Left lung (tissue), 10 donors: ENCODE measurements around the gene AQP12A. TPM values are rescaled to one million over a fixed set of nuclear protein-coding genes. Genes with fewer than 3 reads are reported as not detected.
"Not testable (repeated sequence)": the region's sequence is repeated elsewhere in the genome, so short reads cannot be mapped to it uniquely, and the experiment has no call there.

Source experiments
- ATAC-seq: fragments of 200-7000 bp; cut with Tn5 transposase; one replicate; pipeline ENCODE4 v1.9.1; 2020; ENCODE audit warnings: moderate library complexity
- DNase-seq, 4 donors: peaks; one replicate each; pipeline ENCODE4 v3.0.0-alpha.2; 2013 to 2020
- H3K27ac ChIP-seq, 2 donors: fragments of 200-600 bp; sonication (generic) in 1 of 2; one replicate each; pipeline versions ENCODE4 v1.5.0 to v1.8.0; 2020 to 2021
- H3K27me3 ChIP-seq, 2 donors: fragments of 200-600 bp; sonication (generic) in 1 of 2; one replicate each; pipeline versions ENCODE4 v1.5.0 to v1.8.0; 2020 to 2021
- H3K36me3 ChIP-seq, 2 donors: fragments of 200-600 bp; sonication (generic) in 1 of 2; one replicate each; pipeline versions ENCODE4 v1.5.0 to v1.8.0; 2020 to 2021
- H3K4me1 ChIP-seq, 2 donors: fragments of 200-600 bp; one replicate each; pipeline ENCODE4 v1.8.0; 2021
- H3K4me3 ChIP-seq, 2 donors: fragments of 200-600 bp; sonication (generic) in 1 of 2; one replicate each; pipeline versions ENCODE4 v1.5.0 to v1.8.0; 2020 to 2021; ENCODE audit warnings: mild to moderate bottlenecking in 1 of 2
- H3K9me3 ChIP-seq, 2 donors: fragments of 200-600 bp; sonication (generic) in 1 of 2; one replicate each; pipeline versions ENCODE4 v1.5.0 to v1.8.0; 2020 to 2021
- intact Hi-C, 2 donors: fragments of 100-400 bp; cut with DNase I; formaldehyde crosslinking; loops; one replicate each; pipeline versions ENCODE4 v1.11.2 to v1.14.2; 2022
- polyA plus RNA-seq, 6 donors: library from polyadenylated mRNA; unstranded; fragments of 120-200 nt; gene quantifications; one replicate each; pipeline ENCODE4 v1.2.1, GENCODE V29; 2013; ENCODE audit not compliant: insufficient read length in 6 of 6
- total RNA-seq, 2 donors: library from RNA; stranded (reverse); fragmentation: NEBNext Ultra II Directional; extraction: Animal tissue kit (Norgen Biotek cat#: 25700); gene quantifications; one replicate each; pipeline ENCODE4 v1.2.1, GENCODE V29; 2021
- TF ChIP-seq, protein P1 (sequence below), 2 donors: fragments of 200-600 bp; sonication (generic) in 1 of 2; IDR thresholded peaks; one replicate each; pipeline versions ENCODE4 v1.5.0 to v1.8.0; 2021; ENCODE audit warnings: antibody characterized with exemption in 2 of 2
- donor health status: DM: no; HTN: yes; CAD: no.
- donor health status: DM: no; HTN: no; CAD: no.

The AQP12A gene
- total and polyA plus RNA-seq, 8 donors, result not detected

GRCh38 chr2:240672701-240673190 lies 18.9 kb upstream of the AQP12A start:
- TF ChIP-seq, protein P1, sequence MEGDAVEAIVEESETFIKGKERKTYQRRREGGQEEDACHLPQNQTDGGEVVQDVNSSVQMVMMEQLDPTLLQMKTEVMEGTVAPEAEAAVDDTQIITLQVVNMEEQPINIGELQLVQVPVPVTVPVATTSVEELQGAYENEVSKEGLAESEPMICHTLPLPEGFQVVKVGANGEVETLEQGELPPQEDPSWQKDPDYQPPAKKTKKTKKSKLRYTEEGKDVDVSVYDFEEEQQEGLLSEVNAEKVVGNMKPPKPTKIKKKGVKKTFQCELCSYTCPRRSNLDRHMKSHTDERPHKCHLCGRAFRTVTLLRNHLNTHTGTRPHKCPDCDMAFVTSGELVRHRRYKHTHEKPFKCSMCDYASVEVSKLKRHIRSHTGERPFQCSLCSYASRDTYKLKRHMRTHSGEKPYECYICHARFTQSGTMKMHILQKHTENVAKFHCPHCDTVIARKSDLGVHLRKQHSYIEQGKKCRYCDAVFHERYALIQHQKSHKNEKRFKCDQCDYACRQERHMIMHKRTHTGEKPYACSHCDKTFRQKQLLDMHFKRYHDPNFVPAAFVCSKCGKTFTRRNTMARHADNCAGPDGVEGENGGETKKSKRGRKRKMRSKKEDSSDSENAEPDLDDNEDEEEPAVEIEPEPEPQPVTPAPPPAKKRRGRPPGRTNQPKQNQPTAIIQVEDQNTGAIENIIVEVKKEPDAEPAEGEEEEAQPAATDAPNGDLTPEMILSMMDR (IDR thresholded peaks at IDR 0.05), result no peak
- Histone ChIP-seq H3K9me3 (no peaks in the 10 kb centered on the region), H3K36me3 (no peaks in the 10 kb centered on the region), H3K4me3 (no peak overlapping the region), H3K4me1 (no peaks in the 10 kb centered on the region), H3K27ac (no peak overlapping the region), H3K27me3 (peaks cover 20 to 46% of the 10 kb centered on the region in 2 donors)
- intact Hi-C loops, result no loop called here
- ATAC-seq (no peak), DNase-seq (no peak)

GRCh38 chr2:240674461-240675184 lies 17.0 kb upstream of the AQP12A start:
- H3K9me3 ChIP-seq, intact Hi-C loops, H3K27ac ChIP-seq, H3K4me1 ChIP-seq, H3K36me3 ChIP-seq, DNase-seq, ATAC-seq, H3K4me3 ChIP-seq: not testable (repeated sequence)
- peaks cover 20 to 44% of the 10 kb centered on the region in 2 donors for H3K27me3 ChIP-seq

- peaks cover 20 to 43% of the 10 kb centered on the region in 2 donors for H3K27me3 ChIP-seq
- H3K27ac ChIP-seq, H3K4me3 ChIP-seq, H3K4me1 ChIP-seq, H3K9me3 ChIP-seq, H3K36me3 ChIP-seq, DNase-seq, intact Hi-C loops: not testable (repeated sequence)
- ATAC-seq, result peak; percentile 66
These were observed 16.3 kb upstream of the AQP12A start for GRCh38 chr2:240675345-240675744.

DNA sequence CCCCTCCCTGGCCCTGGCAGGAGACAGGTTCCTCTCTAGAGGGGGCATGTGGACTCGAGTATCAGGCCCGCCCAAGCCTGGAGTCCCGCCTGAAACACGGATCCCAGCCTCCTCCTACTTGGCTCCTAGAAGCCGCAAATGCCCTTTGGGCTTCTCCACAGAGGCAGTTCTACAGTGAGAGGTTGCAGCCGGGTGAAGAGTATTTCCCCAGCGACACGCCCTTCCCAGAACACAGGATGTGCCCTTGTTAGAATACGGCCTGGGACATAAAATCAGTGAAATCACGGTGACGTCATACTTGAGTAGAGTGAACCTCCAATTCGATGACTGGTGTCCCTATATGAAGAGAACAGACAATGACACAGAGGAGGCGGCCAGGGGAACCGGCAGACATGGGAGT lies 13.6 kb upstream of the AQP12A start:
- intact Hi-C loops, H3K4me3 ChIP-seq, DNase-seq, H3K36me3 ChIP-seq, H3K9me3 ChIP-seq, H3K27ac ChIP-seq, ATAC-seq, H3K4me1 ChIP-seq: not testable (repeated sequence)
- H3K27me3 ChIP-seq, result peaks cover 6 to 16% of the 10 kb centered on the region in 2 donors

DNA sequence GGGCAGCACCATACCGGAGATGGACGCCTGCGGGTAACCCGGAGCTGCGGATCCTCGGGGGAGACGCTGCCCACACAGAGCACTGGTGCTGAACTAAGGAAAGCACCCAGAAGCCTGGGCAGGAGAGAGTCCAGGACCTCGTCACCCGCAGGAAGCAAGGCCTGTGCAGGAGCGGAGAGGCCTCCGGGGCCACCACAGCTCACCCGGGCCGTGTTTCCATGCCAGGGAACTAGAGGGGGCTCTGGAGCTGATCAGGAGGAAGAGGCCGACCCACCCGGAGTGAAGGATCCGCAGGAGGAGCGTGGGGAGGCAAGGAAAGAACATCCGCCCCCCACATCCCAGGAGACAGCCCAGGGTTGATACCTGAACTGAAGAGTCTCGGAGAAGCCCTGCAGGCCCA lies 12.8 kb upstream of the AQP12A start:
- H3K27ac ChIP-seq, H3K4me3 ChIP-seq, intact Hi-C loops, H3K4me1 ChIP-seq, ATAC-seq, H3K9me3 ChIP-seq, DNase-seq, H3K36me3 ChIP-seq, H3K27me3 ChIP-seq: not testable (repeated sequence)

DNA sequence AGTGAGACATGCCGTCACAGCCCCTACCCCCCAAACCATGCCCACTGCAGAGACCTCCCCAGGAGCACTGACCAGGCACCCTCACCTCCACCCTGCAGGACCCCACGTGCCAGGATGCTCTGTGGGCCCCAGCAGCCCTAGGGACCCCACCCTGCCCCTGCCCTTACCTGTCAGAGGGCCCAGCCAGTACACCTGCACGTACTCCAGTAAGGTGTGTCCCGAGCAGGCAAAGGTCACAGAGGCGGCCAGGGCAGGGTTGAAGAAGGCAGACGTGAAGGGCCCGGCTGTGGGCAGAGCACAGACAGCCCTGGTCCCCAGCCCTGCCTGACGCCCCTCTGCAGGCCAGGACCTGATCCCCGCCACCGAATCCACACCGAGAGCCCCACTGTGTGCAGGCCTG lies 11.5 kb upstream of the AQP12A start:
- H3K27ac ChIP-seq, H3K36me3 ChIP-seq, ATAC-seq, H3K9me3 ChIP-seq, DNase-seq, intact Hi-C loops, H3K27me3 ChIP-seq, H3K4me3 ChIP-seq, H3K4me1 ChIP-seq: not testable (repeated sequence)

GRCh38 chr2:240682431-240683224 lies 9.0 kb upstream of the AQP12A start, which contains the start of gene AQP12B:
AQP12B (minus strand) TSS chr2:240682885; CDS start chr2:240682837, 48 bp downstream.
- H3K4me1 ChIP-seq, ATAC-seq, H3K27ac ChIP-seq, H3K9me3 ChIP-seq, H3K36me3 ChIP-seq, H3K4me3 ChIP-seq, intact Hi-C loops: not testable (repeated sequence)
- DNase-seq, result peak in 1 of 4 donors; percentile 79
- H3K27me3 ChIP-seq, result peaks cover 0 to 10% of the 10 kb centered on the region in 2 donors

DNA sequence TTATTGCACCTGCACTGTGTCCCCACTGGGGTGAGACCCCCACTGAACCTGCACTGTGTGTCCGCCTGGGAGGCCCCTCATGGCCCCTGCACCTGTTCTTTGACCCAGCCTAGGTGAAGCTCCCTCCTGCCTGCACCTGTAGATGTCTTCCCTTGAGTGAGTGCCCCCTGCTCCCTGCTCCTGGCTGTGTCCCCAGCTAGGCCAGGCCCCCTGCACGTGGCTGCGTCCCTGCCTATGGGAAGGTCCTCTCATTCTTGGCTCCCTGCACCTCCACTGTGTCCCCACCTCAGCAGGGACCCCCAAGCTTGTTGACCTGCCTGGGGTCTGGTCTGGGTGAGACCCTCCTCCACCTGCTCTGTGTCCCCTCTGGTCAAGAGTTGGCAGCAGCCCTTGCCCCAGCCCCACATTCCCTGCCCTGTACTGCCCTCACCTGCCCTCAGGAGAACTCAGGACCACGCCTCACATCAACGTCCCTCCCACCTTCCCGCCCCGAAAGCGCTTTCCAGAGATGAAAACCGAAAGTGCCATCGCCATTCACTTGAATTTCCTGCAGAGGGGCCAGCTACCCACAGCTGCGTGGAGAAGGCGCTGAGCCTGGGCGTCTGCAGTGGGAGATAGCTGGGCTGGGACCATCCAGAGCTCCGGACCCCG lies 8.2 kb upstream of the AQP12A start:
- ATAC-seq, result peak; percentile 9
- H3K27ac ChIP-seq, H3K4me3 ChIP-seq, H3K4me1 ChIP-seq, intact Hi-C loops, H3K36me3 ChIP-seq, H3K9me3 ChIP-seq: not testable (repeated sequence)
- H3K27me3 ChIP-seq, result peaks cover 0 to 13% of the 10 kb centered on the region in 2 donors
- DNase-seq, result peak in 1 of 4 donors; percentile 48

GRCh38 chr2:240683980-240684728 lies 7.5 kb upstream of the AQP12A start:
- intact Hi-C loops, H3K9me3 ChIP-seq, H3K4me3 ChIP-seq, H3K27ac ChIP-seq, H3K4me1 ChIP-seq, ATAC-seq, H3K36me3 ChIP-seq: not testable (repeated sequence)
- H3K27me3 ChIP-seq, result peaks cover 0 to 13% of the 10 kb centered on the region in 2 donors
- peak in 1 of 4 donors; percentile 24 for DNase-seq
